SKM-1 (cell line): ENCODE measurements around the gene NFAM1.

Source experiments
- DNase-seq: peaks from one replicate; lab custom pipeline; 2025; ENCODE audit not compliant: unreplicated experiment; lab: John Stamatoyannopoulos, UW

The NFAM1 gene

GRCh38 chr22:42432020-42432596 is at the start of gene NFAM1:
TSS of gene NFAM1 (minus strand) at chr22:42432403. CDS start at chr22:42432357, 46 bp downstream.
- peak; percentile 67 for DNase-seq

GRCh38 chr22:42475122-42475521 is 42.9 kb upstream of the NFAM1 start:
- DNase-seq, result no peak

GRCh38 chr22:42473484-42474193 is 41.4 kb upstream of the NFAM1 start:
- DNase-seq, result peak; percentile 13

- DNase-seq, result no peak
These were observed 40.5 kb upstream of the NFAM1 start for GRCh38 chr22:42472671-42473070.

- no peak for DNase-seq
These were observed 39.2 kb upstream of the NFAM1 start for GRCh38 chr22:42471441-42471840.

- no peak for DNase-seq
These were observed 38.3 kb upstream of the NFAM1 start for GRCh38 chr22:42470366-42471082.

GRCh38 chr22:42468841-42469240 is 36.6 kb upstream of the NFAM1 start:
- no peak for DNase-seq

- no peak for DNase-seq
These were observed 29.8 kb upstream of the NFAM1 start for GRCh38 chr22:42462016-42462415.

GRCh38 chr22:42461511-42461910 is 29.3 kb upstream of the NFAM1 start:
- no peak for DNase-seq

- no peak for DNase-seq
These were observed 27.3 kb upstream of the NFAM1 start for GRCh38 chr22:42459287-42460063.

GRCh38 chr22:42452916-42453315 is 20.7 kb upstream of the NFAM1 start:
- no peak for DNase-seq

GRCh38 chr22:42452456-42452855 is 20.3 kb upstream of the NFAM1 start:
- DNase-seq, result no peak

GRCh38 chr22:42451499-42452145 is 19.4 kb upstream of the NFAM1 start:
- DNase-seq, result no peak

GRCh38 chr22:42450862-42451261 is 18.7 kb upstream of the NFAM1 start:
- no peak for DNase-seq

- DNase-seq, result no peak
These were observed 13.9 kb upstream of the NFAM1 start for GRCh38 chr22:42446151-42446550.

GRCh38 chr22:42444077-42444904 is 12.1 kb upstream of the NFAM1 start:
- DNase-seq, result peak; percentile 90

- DNase-seq, result no peak
These were observed 11.3 kb upstream of the NFAM1 start for GRCh38 chr22:42443240-42444076.

- no peak for DNase-seq
These were observed 10.5 kb upstream of the NFAM1 start for GRCh38 chr22:42442748-42443147.

GRCh38 chr22:42440728-42441127 is 8.5 kb upstream of the NFAM1 start:
- DNase-seq, result no peak
